Coronary artery (tissue), 2 donors: ENCODE data around the gene AKR1B15.
"Not testable (repeated sequence)": the region's sequence is repeated elsewhere in the genome, so short reads cannot be mapped to it uniquely, and the experiment has no call there.

ENCODE experiments used
- DNase-seq: peaks from one replicate; pipeline ENCODE4 v3.0.0-alpha.2; 2017; ENCODE audit warnings: low spot score
- H3K27ac ChIP-seq, 2 donors: fragments of 200-600 bp; sonication (generic); one replicate each; pipeline ENCODE4 v1.5.1; 2016 to 2019
- H3K4me3 ChIP-seq: fragments of 200-600 bp; sonication (generic); 2 replicates; pipeline ENCODE4 v1.5.1; 2016; ENCODE audit warnings: mild to moderate bottlenecking, moderate library complexity
- TF ChIP-seq, protein P1 (sequence below): fragments of 200-600 bp; sonication (generic); IDR thresholded peaks from one replicate; pipeline ENCODE4 v1.5.1; 2019; ENCODE audit warnings: antibody characterized with exemption

Gene AKR1B15

DNA sequence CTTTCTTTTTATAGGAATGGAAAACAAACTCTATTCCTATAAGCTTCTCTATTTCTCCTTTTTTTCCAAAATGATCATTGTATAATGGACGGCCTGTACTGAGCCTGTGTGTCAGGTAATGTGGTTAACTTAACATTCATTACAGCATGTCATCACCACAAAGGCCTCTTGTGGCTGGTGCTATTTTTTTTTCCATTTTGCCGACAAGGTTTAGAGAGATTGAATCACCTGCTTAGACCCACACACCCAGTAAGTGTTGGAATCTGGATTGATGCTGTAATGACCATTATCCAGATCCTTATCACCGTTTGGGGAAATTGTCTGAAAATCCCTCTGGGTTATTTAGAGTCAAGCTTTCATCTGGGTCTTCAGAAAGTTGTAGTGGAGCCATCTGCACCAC, 18.5 kb downstream of the AKR1B15 start:
- H3K27ac ChIP-seq: no peak overlapping the region
- TF ChIP-seq, protein P1, sequence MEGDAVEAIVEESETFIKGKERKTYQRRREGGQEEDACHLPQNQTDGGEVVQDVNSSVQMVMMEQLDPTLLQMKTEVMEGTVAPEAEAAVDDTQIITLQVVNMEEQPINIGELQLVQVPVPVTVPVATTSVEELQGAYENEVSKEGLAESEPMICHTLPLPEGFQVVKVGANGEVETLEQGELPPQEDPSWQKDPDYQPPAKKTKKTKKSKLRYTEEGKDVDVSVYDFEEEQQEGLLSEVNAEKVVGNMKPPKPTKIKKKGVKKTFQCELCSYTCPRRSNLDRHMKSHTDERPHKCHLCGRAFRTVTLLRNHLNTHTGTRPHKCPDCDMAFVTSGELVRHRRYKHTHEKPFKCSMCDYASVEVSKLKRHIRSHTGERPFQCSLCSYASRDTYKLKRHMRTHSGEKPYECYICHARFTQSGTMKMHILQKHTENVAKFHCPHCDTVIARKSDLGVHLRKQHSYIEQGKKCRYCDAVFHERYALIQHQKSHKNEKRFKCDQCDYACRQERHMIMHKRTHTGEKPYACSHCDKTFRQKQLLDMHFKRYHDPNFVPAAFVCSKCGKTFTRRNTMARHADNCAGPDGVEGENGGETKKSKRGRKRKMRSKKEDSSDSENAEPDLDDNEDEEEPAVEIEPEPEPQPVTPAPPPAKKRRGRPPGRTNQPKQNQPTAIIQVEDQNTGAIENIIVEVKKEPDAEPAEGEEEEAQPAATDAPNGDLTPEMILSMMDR: no peak
- no peak for DNase-seq
- H3K4me3 ChIP-seq: no peak overlapping the region

DNA sequence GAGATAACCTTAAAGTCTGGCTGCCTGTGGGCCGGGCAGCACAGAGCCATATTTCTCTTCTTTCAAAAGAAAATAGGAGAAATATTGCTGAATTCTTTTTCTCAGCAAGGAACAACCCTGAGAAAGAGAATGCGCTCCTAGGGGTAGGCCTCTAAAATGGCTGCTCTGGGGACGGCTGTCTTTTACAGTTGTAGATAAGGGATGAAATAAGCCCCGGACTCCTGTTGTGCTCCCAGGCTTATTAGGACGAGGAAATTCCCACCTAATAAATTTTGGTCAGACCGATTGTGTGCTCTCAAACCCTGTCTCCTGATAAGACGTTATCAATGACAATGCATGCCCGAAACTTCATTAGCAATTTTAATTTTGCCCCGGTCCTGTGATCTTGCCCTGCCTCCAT, 21.1 kb downstream of the AKR1B15 start:
- not testable (repeated sequence) for H3K27ac ChIP-seq, H3K4me3 ChIP-seq, DNase-seq

DNA sequence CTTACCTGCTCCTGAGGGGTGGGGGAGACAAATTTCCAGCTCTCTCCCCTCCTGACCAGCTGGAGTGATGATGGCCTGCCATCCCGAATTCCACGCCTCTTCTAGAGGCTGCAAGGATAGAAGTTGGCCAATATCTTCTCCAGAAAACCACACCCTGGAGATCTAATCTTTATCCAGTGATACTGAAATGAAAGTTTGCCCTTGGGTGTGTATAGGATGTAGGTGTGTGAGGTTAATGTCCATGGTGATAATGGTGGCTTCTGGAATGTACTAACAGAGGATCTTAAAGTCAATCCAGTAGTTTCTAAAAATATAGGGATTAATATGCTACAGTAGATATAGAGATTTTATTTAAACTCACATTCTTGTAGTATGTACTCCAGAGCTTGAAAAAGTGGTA, 22.2 kb downstream of the AKR1B15 start:
- TF ChIP-seq, protein P1: no peak
- DNase-seq: no peak
- Histone ChIP-seq H3K4me3 (no peak overlapping the region), H3K27ac (no peak overlapping the region)

DNA sequence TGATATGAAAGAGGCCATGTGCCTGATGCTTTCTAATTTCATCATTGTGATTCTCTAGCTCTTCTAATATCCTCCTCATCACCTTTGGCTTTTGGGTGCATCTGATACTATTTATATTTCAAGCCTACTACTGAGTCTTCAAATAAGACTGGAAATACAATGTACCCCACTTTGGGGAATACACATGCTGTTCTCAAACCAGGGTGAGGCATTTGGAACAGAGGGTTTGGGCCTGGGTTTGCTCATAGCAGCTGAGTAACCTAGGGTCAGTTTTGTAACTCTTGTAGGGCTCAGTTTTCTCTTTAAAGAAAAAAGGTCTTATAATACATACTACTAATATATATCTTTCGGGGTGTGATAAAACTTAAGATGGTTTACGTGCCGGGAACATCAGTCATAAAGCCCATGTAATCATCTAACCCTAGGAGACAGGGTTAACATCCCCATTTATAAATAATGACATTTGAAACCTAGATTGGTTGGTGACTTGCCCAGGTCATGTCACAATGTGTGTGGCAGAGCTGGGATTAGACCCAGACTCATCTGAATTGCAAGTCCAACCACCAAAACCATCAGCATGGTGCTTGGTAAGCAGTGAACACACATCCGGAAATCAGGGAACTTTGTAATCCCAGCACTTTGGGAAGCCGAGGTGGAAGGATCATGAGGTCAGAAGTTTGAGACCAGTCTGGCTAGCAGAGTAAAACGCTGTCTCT, 23.0 kb downstream of the AKR1B15 start:
- H3K27ac ChIP-seq: no peak overlapping the region
- TF ChIP-seq, protein P1: no peak
- H3K4me3 ChIP-seq: no peak overlapping the region
- no peak for DNase-seq

DNA sequence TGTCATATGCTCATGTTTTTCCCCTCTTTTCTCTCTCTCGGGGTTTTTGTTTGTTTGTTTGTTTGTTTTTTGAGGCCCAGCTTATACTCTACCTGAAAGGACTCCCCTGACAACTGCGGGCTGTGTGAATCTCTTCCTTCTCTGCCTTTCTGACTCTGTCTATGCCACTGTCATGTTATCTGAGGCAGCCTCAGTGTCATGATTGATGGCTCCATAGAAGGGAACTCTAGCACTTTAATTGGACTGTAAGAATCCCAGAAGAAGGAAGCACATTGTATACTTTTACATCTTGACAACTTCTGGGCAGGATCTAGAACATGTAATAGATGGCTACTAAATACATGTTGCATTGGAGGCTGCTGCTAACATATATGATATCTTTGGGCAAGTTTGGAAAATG, 25.4 kb downstream of the AKR1B15 start:
- Histone ChIP-seq H3K4me3 (no peak overlapping the region), H3K27ac (no peak overlapping the region)
- TF ChIP-seq, protein P1: no peak
- no peak for DNase-seq

DNA sequence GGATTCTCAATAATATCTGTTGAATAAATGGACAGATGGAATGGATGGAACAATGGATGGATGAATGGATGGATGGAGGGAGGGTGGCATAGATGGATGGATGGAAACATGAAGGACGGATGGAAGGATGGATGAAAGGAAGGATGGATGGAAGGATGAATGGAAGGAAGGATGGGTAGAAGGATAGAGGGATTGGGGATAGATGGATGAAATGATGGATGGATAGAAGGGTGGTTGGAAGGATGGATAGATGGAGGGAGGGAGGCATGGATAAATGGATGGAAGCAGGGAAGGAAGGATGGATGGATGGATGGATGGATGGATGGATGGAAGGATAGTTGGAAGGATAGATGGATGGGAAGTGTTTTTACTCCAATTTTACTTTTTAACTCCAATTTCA, 35.4 kb downstream of the AKR1B15 start:
- Histone ChIP-seq H3K4me3 (no peak overlapping the region), H3K27ac (no peak overlapping the region)
- TF ChIP-seq, protein P1: no peak
- no peak for DNase-seq

DNA sequence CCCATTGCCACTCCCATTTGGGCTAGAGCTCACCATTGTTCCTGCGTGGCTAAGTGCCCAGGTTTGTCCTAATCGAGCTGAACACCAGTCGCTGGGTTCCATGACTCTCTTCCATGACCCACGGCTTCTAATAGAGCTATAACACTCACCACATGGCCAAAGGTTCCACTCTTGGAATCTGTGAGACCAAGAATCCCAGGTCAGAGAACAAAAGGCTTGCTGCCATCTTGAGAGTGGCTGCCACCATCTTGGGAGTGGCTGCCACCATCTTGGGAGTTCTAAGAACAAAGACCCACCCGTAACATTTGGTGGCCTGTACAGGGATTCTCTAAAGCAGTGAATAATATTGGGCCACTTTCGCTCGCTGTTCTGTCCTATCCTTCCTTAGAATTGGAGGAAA, 37.0 kb downstream of the AKR1B15 start:
- DNase-seq: no peak
- Histone ChIP-seq H3K27ac (no peak overlapping the region), H3K4me3 (no peak overlapping the region)
- TF ChIP-seq, protein P1: no peak
